Measurements from ENCODE around the gene KREMEN1.

The KREMEN1 gene

DNA sequence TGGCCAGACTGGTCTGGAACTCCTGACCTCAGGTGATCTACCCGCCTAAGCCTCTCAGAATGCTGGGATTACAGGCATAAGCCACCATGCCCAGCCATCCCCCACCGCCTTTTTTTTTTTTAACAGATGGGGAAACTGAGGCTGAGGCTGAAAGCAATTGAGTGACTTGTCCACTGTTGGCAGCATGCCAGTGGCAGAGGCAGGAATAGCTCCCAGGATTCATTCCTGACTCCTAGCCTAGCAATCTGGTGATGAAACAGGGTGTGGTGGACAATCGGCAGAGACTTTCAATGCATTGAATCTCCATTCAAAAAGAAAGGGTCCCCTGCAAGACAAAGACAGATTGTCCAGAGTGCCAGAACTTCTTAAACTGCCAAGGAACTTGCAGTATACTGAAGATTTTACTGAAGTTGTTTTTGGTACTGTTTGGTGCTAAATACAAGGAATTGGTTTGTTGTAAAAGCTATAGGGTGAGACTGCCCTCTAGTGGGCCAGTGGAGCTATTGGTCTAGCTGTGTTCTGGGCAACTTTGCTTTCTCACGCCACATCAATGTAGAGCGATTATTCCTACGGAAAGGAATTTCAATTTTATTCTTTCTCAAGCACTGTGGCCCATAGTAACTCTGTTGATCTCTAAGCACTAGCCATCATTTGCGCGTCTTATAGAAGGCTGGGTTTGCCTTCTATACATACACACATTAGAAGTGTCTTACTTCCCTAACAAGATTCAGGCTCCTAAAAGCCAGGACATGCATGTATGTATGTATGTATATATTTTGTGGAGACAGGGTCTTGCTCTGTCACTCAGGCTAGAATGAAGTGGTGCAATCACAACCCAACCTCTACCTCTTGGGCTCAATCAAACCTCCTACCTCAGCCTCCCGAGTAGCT is 32.2 kb upstream of the KREMEN1 start:
- H3K27ac ChIP-seq, result no peak overlapping the region
- TF ChIP-seq, protein P1, sequence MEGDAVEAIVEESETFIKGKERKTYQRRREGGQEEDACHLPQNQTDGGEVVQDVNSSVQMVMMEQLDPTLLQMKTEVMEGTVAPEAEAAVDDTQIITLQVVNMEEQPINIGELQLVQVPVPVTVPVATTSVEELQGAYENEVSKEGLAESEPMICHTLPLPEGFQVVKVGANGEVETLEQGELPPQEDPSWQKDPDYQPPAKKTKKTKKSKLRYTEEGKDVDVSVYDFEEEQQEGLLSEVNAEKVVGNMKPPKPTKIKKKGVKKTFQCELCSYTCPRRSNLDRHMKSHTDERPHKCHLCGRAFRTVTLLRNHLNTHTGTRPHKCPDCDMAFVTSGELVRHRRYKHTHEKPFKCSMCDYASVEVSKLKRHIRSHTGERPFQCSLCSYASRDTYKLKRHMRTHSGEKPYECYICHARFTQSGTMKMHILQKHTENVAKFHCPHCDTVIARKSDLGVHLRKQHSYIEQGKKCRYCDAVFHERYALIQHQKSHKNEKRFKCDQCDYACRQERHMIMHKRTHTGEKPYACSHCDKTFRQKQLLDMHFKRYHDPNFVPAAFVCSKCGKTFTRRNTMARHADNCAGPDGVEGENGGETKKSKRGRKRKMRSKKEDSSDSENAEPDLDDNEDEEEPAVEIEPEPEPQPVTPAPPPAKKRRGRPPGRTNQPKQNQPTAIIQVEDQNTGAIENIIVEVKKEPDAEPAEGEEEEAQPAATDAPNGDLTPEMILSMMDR (conservative IDR thresholded peaks at IDR 0.05), result peak; percentile 95

DNA sequence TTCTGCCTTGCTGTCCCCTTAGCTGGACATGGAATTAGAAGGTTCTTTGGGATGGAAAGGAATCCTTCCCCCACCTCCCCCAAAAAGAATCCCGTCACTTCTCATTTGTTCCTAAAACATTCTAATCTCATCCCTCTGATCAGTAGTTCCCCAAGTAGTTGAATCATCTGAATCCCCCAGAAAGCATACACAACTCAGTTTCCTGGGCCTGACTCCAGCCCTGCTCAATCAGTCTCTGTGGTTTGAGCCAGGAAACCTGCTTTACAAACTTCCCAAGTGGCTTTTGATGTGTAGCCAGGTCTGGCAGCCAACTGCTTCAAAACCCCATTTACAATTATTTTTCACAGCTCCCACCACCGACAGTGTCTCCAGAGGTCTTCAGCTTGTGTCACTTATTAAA is 31.4 kb upstream of the KREMEN1 start:
- TF ChIP-seq, protein P1 (conservative IDR thresholded peaks at IDR 0.05), result no peak

GRCh38 chr22:29043906-29044575 is 28.8 kb upstream of the KREMEN1 start:
- H3K27ac ChIP-seq, result no peak overlapping the region
- TF ChIP-seq, protein P1 (conservative IDR thresholded peaks at IDR 0.05), result no peak

More for the DNA sequence above, 31.4 kb upstream of the KREMEN1 start:
- no peak overlapping the region for H3K27ac ChIP-seq

DNA sequence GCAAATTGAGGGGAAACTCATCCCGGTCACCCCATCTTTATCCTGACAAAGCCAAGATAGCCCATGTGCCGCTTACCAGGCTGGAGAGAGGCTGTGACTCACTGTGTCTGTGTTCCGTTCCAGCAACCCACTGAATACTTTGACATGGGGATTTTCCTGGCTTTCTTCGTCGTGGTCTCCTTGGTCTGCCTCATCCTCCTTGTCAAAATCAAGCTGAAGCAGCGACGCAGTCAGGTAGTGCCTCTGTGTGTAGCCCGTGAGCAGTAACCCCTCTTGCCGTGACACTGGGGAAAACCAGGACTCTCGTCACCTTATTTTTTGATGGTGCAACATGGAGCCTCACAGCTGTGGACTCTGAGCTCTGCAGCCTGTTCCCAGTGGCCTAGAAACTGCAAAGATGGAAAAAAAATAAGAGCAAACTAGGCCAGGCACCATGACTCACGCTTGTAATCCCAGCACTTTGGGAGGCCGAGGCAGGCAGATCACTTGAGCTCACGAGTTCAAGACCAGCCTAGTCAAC is 28.1 kb upstream of the KREMEN1 start:
- H3K27ac ChIP-seq, result no peak overlapping the region
- TF ChIP-seq, protein P1 (conservative IDR thresholded peaks at IDR 0.05), result no peak

GRCh38 chr22:29048822-29049654 is 23.8 kb upstream of the KREMEN1 start:
- H3K27ac ChIP-seq, result no peak overlapping the region
- TF ChIP-seq, protein P1 (conservative IDR thresholded peaks at IDR 0.05), result no peak

DNA sequence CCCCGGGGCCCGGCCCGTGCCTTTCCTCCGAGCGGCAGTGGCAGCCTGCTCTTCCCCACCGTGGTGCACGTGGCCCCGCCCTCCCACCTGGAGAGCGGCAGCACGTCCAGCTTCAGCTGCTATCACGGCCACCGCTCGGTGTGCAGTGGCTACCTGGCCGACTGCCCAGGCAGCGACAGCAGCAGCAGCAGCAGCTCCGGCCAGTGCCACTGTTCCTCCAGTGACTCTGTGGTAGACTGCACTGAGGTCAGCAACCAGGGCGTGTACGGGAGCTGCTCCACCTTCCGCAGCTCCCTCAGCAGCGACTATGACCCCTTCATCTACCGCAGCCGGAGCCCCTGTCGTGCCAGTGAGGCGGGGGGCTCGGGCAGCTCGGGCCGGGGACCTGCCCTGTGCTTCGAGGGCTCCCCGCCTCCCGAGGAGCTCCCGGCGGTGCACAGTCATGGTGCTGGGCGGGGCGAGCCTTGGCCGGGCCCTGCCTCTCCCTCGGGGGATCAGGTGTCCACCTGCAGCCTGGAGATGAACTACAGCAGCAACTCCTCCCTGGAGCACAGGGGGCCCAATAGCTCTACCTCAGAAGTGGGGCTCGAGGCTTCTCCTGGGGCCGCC is 23.1 kb upstream of the KREMEN1 start:
- TF ChIP-seq, protein P1 (conservative IDR thresholded peaks at IDR 0.05), result no peak
- H3K27ac ChIP-seq, result no peak overlapping the region

Measured in VCaP (cell line).